Stromal cell of bone marrow (primary cell): ENCODE data around the gene LPA.

ENCODE experiments used
- DNase-seq: peaks from one replicate; pipeline ENCODE4 v3.0.0-alpha.2; 2012; ENCODE audit warnings: low read depth

LPA gene

DNA sequence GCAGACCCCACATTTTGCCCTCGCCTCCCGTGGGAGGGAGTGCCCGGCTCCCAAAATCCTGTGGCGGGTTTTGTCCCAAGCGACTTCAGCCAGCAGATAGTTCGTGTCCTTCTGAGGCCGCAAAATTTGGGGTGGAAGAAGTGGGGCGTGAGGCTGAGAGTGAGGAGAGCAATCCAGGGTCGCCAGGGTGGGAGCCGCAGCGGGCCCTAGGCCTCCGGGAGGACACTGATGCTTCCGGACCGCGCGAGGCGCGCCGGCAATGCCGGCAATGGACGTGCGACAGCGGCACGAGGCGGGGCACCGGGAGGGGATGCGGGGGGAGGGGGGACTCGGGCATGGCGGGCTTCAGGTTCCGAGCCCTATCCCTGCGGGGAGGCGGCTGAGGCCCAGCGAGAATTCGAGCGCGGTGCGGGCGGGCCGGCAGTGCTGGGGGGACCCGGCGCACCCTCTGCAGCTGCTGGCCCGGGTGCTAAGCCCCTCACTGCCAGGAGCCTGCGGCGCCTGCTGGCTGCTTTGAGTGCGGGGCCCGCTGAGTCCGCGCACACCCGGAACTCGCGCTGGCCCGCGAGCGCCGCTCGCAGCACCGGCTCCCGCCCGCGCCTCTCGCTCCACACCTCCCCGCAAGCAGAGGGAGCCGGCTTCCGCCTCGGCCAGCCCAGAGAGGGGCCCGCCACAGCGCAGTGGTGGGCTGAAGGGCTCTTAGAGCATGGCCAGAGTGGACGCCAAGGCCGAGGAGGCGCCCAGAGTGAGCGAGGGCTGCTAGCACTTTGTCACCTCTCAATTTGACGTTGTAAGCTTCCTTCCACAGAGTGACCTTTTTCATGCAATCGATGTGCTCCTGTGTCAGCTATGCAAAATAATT lies 143.8 kb downstream of the LPA start:
- peak; percentile 28 for DNase-seq

DNA sequence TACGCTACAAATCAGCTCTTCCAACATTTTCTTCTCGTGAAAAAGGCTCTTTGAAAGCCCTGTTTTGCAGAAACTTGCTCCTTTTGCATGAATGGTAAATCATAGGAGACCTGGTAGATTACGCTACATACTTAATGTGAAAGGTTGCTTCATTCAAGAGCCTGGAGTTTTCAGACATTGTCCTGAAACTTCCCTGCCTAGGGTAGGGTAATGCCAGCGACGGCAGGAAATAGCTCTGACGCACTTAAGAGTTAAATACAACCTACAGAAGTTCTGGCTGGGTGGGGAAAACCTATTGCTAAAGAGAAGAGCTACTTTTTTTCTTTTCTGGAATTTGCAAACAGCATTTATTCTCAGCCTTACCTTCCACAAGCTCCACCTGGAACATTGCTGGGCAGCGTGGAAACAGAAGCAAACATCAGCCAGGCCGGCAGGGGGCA lies 144.5 kb downstream of the LPA start:
- DNase-seq = no peak

- DNase-seq = no peak
Observed at GRCh38 chr6:160519133-160519532, 144.9 kb downstream of the LPA start.

DNA sequence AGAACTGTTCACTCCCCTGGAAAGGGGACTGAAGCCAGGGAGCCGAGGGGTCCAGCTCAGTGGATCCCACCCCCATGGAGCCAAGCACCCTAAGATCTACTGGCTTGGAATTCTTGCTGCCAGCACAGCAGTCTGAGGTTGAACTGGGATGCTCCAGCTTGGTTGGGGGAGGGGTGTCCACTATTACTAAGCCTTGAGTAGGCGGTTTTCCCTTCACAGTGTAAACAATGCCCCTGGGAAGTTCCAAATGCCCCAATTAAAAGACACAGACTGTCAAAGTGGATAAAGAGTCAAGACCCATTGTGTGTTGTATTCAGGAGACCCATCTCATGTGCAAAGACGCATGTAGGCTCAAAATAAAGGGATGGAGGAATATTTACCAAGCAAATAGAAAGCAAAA lies 150.2 kb downstream of the LPA start:
- no peak for DNase-seq

- DNase-seq = no peak
Observed at GRCh38 chr6:160510976-160511617, 153.0 kb downstream of the LPA start.

- DNase-seq = no peak
Observed at GRCh38 chr6:160510199-160510598, 153.9 kb downstream of the LPA start.

- no peak for DNase-seq
Observed at GRCh38 chr6:160509610-160510009, 154.5 kb downstream of the LPA start.

- no peak for DNase-seq
Observed at GRCh38 chr6:160508599-160508998, 155.5 kb downstream of the LPA start.

DNA sequence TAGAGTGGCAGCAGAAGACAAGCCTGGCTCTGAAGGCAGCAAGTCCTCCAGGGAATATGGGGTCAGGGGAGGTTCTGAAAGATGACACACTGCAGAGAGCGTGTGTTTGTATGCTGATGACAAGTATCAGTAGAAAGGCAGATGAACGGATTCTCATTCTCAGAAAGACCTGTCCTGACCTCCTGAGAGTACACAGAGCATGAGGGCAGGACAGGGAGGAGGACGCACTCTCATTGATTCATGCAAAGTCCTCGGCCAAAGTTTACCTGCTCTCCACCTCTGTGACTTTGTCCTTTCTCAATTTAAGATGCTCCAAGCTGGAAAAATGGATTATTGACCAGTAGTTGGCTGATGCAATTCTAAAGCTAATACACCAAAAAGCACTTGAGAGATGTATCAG lies 156.7 kb downstream of the LPA start:
- no peak for DNase-seq

DNA sequence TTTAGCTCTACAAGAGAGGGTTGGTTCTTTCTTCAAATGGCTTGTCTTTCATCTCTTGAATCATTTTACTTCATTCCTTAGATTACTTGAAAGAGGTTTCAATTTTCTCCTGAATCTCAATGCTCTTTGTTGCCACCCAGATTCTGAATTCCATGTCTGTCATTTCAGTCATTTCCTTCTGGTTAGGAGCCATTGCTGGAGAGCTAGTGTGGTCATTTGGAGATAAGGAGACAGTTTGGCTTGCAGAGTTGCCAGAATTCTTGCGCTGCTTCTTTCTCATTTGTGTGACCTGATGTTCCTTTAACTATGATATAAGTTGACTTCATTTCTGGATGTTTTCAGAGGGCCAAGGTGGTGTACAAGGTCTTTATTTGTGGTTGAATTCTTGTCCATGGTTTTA lies 158.1 kb downstream of the LPA start:
- no peak for DNase-seq

GRCh38 chr6:160500639-160501038 lies 163.4 kb downstream of the LPA start:
- no peak for DNase-seq

- DNase-seq = no peak
Observed at GRCh38 chr6:160494576-160494975, 169.5 kb downstream of the LPA start.

GRCh38 chr6:160489091-160489490 lies 175.0 kb downstream of the LPA start:
- DNase-seq = no peak

DNA sequence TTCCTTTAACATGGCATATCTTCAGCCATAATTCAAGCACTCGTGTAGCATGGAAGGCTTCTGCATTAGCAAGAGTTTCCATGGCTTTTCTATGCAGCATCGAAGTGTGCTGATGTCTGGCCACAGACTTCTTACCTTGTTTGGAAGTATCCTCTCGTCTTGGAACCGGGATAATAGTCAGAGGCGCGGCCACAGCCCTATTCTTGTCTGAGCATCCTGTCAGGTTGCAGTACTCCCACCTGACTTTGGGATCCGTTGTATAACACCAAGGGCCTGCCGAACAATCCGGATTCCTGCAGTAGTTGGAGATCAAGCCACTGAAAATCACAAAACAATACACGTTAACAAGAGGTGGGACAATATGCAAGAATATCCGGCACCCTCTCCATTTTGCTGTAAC lies 177.0 kb downstream of the LPA start:
- no peak for DNase-seq
